Myocyte (in vitro differentiated cells): ENCODE data around the gene PRKCI. TPM values are rescaled to one million over a fixed set of nuclear protein-coding genes. Genes with fewer than 3 reads are reported as not detected.
"Not testable (repeated sequence)": the region's sequence is repeated elsewhere in the genome, so short reads cannot be mapped to it uniquely, and the experiment has no call there.

Source experiments
- DNase-seq: peaks from one replicate; pipeline ENCODE4 v3.0.0-alpha.2; 2012; ENCODE audit warnings: low read depth
- total RNA-seq: library from RNA; depleted of rRNA; stranded (reverse); fragments of >200 nt; gene quantifications from 2 replicates; pipeline ENCODE4 v1.2.3, GENCODE V29; 2014

The PRKCI gene
- total RNA-seq, 1 donor from 2014 or later: 27.7 TPM

DNA sequence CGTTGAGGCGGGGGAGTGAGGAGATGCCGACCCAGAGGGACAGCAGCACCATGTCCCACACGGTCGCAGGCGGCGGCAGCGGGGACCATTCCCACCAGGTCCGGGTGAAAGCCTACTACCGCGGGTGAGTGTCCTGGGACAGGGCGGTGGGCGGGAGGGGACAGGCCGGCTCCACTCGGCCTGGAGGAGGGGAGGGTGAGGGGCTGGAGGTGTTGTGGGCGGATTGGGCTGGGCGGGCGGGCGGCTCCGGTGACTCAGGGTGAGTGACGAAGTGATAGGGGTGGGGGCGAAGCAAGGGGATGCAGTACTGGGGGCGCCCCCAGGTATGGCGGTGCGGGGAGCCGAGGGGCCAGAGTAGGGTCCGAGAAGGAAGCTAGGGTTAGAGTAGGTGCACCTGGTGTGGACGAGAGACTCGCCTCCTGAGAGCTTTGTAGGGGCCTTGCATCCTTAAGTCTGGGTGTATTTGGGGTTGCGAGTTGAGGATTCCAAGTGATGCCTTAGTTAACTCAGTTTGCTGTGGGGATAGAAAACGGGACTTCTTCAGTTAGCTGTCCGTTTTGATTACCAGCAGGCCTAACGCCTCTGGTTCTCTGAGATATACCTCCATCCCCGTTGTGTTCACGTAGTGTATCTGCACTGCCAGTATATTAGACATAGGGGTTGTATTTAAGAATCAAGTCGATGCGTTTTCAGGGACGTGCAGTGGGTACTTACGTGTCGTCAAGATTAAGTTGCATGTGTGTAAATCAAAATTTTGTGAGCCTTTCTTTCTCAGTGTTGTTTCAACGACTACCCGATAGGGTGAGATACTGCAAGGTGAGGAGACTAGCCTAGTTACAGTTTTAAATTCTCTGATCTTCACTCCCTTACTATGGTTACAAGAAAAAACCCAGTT, 670 bp downstream of the PRKCI start:
- peak; percentile 26 for DNase-seq

GRCh38 chr3:170225166-170225565, 2.9 kb downstream of the PRKCI start:
- DNase-seq: no peak

DNA sequence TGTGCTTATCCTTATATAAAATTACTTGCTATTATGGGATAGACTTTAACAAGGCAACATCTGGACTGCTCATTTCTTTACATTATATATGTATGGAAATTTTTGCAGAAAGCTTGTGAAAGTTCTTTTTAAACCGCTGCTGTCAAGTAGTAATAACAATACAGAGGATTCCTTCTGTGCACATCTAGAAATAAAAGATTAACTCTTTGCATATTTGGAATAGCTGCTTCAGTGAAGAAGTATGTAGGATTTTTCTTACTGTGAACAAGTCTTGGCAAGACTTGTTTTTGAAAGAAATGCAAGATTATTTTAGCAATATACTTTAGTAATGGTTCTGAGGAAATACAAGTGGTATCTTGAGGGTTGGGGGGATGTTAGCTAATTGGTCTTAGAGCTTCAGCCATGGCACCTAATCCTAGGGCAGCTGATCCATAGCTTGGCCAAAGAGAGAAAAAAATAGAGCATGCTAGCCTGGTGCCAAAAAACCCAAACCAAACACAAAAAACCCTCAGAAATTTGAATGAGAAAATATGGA, 4.3 kb downstream of the PRKCI start:
- peak; percentile 2 for DNase-seq

DNA sequence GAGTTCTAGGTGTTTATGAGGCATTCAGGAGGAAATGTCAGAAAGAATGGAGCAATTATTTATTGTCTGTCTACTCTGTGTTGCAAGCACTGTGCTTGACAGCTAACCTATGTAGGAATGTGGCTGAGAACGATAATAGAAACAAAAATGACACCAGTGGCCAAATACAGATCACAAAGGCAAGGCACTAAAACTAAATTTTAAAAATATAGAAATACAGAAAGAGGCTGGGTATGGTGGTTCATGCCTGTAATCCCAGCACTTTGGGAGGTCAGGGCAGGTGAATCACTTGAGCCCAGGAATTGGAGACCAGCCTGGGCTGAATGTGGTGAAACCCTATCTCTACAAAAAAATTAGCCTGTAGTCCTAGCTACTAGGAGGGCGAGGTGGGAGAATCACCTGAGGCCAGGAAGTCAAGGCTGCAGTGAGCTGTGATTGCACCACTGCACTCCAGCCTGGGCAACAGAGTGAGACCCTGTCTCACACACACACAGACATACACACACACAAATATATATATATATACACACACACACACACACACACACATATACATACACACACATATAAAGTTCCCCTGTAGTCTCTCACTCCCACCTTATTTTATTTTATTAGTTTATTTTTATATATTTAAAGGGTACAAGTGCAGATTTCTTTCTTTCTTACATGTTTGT, 6.0 kb downstream of the PRKCI start:
- peak; percentile 3 for DNase-seq

DNA sequence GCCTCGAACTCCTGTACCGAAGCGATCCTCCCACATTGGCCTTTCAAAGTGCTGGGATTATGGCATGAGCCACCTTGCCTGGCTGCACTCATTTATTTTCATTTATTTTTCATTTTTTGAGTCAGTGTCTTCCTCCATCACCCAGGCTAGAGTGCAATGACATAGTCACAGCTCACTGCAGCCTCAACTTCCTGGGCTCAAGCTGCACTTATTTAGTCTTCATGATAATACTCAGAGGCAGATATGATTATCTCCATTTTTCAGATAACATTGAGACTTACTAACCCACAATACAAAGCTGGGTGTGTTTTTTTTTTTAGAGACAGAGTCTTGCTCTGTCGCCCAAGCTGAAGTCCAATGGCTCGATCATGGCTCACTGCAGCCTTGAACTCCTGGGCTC, 10.0 kb downstream of the PRKCI start:
- no peak for DNase-seq

DNA sequence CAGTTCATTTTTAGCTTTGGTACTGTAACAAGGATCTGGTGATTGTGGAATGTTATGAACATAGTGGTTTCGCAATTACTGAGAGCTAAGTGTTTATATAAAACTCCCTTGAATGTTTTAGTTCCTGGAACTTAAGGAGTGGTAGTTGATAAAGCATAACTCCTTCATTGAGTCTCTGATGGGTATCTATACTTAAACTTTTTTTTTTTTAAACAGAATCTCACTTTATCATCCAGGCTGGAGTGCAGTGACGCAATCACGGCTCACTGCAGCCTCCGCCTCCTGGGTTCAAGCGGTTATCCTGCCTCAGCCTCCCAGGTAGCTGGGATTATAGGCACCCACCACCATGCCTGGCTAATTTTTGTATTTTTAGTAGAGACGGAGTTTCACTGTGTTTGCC, 11.3 kb downstream of the PRKCI start:
- DNase-seq: peak; percentile 12

- DNase-seq: no peak
These were observed 17.9 kb downstream of the PRKCI start for GRCh38 chr3:170240142-170240541.

DNA sequence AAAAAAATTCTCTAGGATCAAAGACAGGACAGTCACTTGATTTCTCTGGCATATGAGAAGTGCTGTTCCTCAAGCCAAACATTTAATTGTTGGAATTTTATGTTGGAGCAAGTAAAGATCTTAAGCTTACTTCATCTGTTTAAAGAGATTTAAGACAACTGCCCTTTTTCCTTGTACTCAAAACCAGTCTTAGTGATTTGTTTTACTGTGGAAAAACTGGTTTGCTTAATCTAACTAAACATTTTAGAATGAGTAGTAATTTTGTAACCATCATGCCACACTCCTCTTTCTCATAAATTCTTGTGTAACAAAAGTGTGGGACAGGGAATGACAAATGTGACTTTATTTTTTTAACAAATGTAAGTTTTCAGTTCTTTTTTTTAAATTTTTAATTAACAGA, 18.4 kb downstream of the PRKCI start:
- DNase-seq: no peak

GRCh38 chr3:170244576-170244975, 22.4 kb downstream of the PRKCI start:
- no peak for DNase-seq

DNA sequence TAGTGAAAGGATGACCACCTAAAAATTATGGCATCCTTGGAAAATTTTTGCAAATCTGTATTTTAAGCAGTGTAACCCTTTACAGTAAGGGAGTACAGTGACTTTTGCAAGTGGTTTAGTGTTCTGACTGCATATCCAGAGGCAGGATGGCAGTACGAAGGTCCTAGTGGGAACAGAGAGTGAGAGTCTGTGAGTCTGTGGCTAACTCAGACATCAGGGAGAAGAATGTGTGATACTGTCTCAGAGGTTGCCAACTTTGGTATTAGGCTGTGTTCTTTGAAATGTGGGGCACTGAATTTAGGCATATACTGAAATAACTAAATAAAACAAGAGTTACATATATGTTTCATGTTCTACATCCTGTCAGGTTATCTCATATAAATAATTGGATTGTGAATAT, 25.7 kb downstream of the PRKCI start:
- no peak for DNase-seq

DNA sequence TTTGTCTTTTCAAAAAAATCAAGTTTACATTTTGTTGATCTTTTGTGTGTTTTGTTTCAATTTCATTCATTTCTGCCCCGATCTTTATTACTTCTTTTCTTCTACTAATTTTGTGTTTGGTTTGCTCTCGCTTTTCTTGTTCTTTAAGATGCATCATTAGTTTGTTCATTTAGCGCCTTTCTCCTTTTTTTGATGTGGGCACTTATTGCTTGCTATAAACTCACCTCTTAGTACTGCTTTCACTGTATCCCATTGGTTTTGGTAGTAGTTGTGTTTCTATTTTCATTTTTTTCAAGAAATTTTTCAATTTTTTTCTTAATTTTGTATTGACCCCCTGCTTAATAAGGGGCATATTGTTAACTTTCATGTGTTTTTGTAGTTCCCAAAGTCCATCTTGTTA, 34.4 kb downstream of the PRKCI start:
- DNase-seq: no peak

- no peak for DNase-seq
These were observed 34.9 kb downstream of the PRKCI start for GRCh38 chr3:170257145-170257544.

GRCh38 chr3:170258105-170258487, 35.9 kb downstream of the PRKCI start:
- DNase-seq: no peak

DNA sequence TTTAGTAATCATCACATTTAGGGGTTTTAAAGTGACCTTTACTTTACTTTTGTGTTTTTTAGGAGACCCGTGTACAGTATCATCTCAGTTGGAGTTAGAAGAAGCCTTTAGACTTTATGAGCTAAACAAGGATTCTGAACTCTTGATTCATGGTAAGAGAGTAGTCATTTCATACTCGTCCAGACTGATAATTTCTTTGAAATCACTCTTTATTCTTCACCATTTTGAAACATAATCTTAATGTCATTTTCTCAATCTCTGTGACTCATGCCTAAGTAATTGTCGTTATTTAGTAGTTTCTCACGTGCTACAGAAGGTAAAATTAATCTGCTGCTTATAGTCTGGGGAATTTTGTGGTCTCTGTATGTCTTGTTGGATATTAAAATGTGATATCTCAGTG, 37.7 kb downstream of the PRKCI start:
- DNase-seq: no peak

DNA sequence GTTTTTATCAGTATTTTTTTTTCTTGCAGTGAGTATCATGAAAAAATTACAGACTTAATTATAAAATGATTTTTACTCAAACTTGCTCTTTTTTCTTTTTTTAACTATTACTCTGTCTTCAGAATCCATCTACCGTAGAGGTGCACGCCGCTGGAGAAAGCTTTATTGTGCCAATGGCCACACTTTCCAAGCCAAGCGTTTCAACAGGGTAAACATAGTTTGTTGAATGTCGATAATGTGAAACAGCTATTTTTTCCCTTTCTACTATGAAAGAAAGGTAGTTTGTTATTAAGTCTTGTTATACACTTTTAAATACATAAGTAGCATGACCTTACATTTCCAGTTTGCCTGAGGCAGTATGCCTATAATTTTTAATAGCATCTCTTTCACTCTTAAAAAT, 45.6 kb downstream of the PRKCI start:
- DNase-seq: no peak

DNA sequence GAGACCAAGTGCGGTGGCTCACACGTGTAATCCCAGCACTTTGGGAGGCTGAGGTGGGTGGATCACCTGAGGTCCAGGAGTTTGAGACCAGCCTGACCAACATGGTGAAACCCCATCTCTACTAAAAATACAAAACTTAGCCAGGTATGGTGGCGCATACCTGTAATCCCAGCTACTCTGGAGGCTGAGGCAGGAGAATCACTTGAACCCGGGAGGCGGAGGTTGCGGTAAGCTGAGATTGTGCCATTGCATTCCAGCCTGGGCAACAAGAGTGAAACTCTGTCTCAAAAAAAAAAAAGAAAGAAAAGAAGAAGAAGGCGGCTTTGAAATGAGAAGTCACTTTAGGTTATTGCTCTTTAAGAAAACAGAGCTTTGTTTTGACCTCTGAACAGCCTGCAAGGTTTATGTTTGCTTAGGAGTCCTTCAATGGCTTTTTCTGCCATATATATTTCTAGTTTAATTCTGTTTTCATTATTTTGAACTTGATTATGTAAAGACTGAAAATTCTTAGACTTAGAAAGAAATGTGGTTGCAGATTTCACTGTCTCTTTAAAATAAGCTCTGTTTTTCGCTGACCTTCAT, 47.5 kb downstream of the PRKCI start:
- DNase-seq: not testable (repeated sequence)

GRCh38 chr3:170270282-170270881, 48.2 kb downstream of the PRKCI start:
- DNase-seq: no peak

- DNase-seq: no peak
These were observed 52.4 kb downstream of the PRKCI start for GRCh38 chr3:170274641-170275040.

DNA sequence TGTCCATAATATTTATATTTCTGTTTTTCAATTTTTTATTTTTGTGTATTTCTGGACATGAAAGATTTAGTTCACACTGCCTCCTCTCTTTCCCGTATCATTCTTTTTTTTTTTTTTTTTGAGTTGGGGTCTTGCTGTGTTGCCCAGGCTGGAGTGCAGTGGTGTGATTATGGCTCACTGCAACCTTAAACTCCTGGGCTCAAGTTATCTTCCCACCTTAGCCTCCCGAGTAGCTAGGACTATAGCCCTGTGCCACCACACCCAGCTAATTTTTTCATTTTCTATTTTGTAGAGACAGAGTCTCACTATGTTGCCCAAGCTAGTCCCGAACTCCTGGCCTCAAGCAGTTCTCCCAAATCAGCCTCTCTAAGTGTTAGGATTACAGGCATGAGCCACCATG, 53.6 kb downstream of the PRKCI start:
- no peak for DNase-seq

DNA sequence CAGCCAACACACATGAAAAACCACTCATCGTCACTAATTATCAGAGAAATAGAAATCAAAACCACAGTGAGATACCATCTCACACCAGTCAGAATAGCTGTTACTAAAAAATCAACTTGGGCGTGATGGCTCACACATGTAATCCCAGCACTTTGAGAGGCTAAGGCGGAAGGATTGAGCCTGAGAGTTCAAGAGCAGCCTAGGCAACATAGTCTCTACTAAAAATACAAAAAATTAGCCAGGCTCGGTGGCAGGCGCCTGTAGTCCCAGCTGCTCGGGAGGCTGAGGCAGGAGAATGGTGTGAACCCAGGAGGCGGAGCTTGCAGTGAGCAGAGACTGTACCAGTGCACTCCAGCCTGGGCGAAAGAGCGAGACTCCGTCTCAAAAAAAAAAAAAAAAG, 55.1 kb downstream of the PRKCI start:
- not testable (repeated sequence) for DNase-seq

GRCh38 chr3:170277833-170278580, 55.8 kb downstream of the PRKCI start:
- peak; percentile 13 for DNase-seq
